ENCODE results near the gene F10. TPM values are rescaled to one million over a fixed set of nuclear protein-coding genes. Genes with fewer than 3 reads are reported as not detected.

The F10 gene
- total RNA-seq, 2 experiments from 2014 or later, result not detected

DNA sequence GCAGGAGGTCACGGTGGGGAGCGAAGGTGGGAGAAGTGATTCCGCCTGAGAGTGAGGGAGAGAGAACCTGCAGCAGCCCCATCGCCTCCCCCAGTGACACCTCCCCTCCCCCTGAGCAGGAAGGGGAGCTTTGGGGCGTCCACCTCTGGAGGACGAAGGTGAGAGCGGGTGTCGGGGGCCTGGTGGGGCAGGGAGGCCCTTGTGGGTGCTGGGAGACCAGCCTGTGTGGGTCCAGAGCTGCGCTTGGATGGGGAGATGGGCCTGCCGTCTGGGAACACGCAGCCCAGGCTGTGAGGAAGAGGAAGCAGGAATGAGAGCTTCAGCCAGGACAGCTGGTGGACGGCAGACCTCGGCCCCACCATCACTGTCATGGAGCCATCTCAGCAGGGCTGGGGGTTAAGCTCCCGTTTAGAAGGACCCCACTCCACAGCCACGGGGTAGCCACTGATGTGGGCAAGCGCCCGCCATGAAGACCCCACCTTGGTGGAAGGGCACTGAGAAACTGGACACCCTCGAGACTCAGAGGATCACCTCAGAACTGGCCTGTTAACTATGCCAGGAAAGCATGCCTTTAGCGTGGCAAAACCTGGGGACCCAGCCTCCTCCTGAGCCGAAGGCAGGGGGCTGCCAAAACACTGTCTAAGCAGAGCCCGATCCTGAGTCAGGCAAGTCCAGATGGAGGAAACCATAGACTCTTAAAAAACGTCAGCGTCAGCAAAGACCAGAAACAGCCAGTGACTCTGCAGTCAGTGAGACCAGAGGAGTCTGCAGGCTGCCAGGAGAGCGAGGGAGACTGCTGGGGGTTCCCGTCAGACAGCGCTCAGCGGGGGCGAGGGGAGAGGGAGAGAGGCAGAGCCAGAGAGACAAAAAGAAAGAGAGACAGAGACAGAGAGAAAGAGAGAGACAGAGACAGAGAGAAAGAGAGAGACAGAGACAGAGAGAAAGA lies 29.4 kb downstream of the F10 start:
- H3K4me1 Mint-ChIP-seq (ENCODE audit: low read depth), result peaks cover 17% of the 10 kb centered on the region
- DNase-seq, result peak; percentile 43
- CTCF ChIA-PET, result no interaction called here
- peaks cover 1% of the 10 kb centered on the region for H3K36me3 Mint-ChIP-seq (ENCODE audit: low read depth)
- peak overlapping the region; percentile 74 for H3K4me3 Mint-ChIP-seq
- H3K27ac Mint-ChIP-seq, result no peak overlapping the region
- H3K27me3 Mint-ChIP-seq (ENCODE audit: low read depth), result peaks cover 4% of the 10 kb centered on the region
- peaks cover 9% of the 10 kb centered on the region for H3K9me3 Mint-ChIP-seq
- intact Hi-C loops (cut with micrococcal nuclease), result loop anchor here (1.0 to 5.0 kb wide), 4 partner anchors 40 to 339 kb away; partner anchors contain the start of genes DCUN1D2, LAMP1 and PCID2

DNA sequence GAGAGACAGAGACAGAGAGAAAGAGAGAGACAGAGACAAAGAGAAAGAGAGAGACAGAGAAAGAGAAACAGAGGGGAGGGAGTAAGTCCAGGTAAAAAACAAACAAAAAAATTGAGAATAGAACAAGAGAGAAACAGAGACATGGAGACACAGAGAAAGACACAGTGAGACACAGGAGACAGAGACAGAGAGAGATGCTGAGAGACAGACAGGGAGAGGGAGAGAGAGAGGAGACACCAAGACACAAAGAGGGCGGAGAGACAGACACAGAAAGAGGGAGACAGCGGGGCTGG lies 30.0 kb downstream of the F10 start:
- Mint-ChIP-seq H3K36me3 (ENCODE audit: low read depth) (peaks cover 1% of the 10 kb centered on the region), H3K4me1 (ENCODE audit: low read depth) (peaks cover 17% of the 10 kb centered on the region), H3K4me3 (peak overlapping the region; percentile 74), H3K9me3 (peaks cover 9% of the 10 kb centered on the region), H3K27ac (no peak overlapping the region), H3K27me3 (ENCODE audit: low read depth) (peaks cover 4% of the 10 kb centered on the region)
- intact Hi-C loops (cut with micrococcal nuclease), result loop anchor here (1.0 to 5.0 kb wide), 4 partner anchors 40 to 338 kb away; partner anchors contain the start of genes DCUN1D2, LAMP1 and PCID2
- CTCF ChIA-PET, result no interaction called here
- DNase-seq, result no peak

DNA sequence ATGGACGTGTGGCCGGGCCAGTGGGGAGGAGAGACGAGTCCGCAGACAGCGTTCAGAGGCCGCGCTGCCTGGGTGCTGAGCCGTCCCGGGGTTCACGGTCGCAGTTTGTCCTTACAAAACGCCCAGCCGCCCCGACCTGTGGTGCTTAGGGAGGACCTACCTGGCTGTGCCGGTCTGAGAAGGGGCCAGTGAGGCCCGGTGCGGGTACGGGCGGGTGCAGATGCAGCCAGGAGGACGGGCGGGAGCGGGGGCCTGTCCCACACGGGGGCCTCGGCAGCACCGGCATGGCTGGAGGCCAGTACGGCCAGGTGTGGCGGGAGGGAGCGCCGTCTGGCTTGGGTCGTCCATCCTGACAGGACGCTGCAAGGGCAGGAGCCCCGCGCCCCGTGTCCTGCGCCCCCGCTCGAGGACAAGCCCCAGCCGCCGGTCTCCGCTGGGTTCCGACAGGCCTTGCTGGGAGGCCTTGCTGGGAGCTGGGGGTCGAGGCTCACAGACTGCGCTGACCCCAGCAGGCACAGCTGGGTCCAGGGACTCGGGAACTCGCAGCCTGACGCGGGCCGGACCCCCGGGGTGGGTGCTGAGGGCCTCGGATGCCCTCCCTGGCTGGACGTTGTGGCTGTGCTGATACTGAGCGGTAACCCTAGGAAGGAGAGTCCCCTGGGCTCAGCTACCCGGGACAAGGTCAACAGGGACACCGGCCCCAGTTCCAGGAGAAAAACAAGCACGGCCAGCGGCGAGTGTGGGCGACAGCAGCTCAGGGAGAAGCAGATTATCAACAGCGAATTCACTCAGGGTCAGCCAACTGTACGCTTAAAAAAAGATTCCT lies 30.6 kb downstream of the F10 start:
- CTCF ChIA-PET, result no interaction called here
- H3K27me3 Mint-ChIP-seq (ENCODE audit: low read depth), result peaks cover 4% of the 10 kb centered on the region
- peaks cover 1% of the 10 kb centered on the region for H3K36me3 Mint-ChIP-seq (ENCODE audit: low read depth)

DNA sequence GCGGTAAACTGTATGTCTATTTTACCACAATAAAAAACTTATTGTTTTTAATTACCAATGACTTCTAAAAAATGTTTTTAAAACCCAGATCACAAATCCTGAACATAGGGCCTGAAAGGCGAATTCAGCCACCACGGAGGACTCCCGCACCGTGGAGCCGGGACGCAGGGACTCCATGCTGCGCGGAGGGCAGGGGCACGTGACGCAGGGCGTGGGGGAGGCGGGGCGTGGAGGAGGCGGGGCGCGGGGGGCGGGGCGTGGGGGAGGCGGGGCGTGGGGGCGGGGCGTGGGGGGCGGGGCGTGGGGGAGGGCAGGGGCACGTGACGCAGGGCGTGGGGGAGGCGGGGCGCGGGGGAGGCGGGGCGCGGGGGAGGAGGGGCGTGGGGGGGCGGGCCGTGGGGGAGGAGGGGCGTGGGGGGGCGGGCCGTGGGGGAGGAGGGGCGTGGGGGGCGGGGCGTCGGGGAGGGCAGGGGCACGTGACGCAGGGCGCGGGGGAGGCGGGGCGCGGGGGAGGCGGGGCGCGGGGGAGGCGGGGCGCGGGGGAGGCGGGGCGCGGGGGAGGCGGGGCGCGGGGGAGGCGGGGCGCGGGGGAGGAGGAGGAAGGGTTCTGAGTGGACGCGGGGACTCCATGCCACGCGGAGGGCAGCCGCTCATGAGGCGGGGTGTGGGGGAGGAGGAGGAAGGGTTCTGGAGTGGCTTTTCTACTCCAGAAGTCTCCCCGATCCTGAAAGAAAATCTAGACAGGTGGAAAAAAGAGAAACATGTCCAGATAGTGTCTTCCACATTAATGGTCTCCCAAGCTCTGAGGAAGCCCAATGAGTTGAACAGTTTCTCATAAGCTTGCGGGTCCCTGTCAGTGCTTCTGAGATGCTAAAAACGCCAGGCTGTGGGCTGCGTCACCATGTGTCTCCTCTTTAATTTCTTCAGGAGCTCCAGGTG lies 31.5 kb downstream of the F10 start:
- Mint-ChIP-seq H3K27ac (peak overlapping the region; percentile 10), H3K4me1 (ENCODE audit: low read depth) (peaks cover 17% of the 10 kb centered on the region), H3K4me3 (peak overlapping the region; percentile 71), H3K36me3 (ENCODE audit: low read depth) (peaks cover 1% of the 10 kb centered on the region), H3K27me3 (ENCODE audit: low read depth) (peaks cover 4% of the 10 kb centered on the region), H3K9me3 (peaks cover 9% of the 10 kb centered on the region)
- CTCF ChIA-PET, result interaction anchor here (1.0 kb wide), 1 partner anchor 339 kb away, joined by 3 read pairs; no protein-coding TSS in a partner anchor
- intact Hi-C loops (cut with micrococcal nuclease), result loop anchor here (2.0 to 5.0 kb wide), 3 partner anchors 42 to 337 kb away; partner anchors contain the start of genes DCUN1D2 and LAMP1
- DNase-seq, result peak; percentile 68

More for the DNA sequence above, 30.6 kb downstream of the F10 start:
- peak; percentile 20 for DNase-seq
- intact Hi-C loops (cut with micrococcal nuclease), result loop anchor here (1.0 to 5.0 kb wide), 4 partner anchors 41 to 338 kb away; partner anchors contain the start of genes DCUN1D2, LAMP1 and PCID2
- Mint-ChIP-seq H3K9me3 (peaks cover 9% of the 10 kb centered on the region), H3K27ac (peak overlapping the region; percentile 10), H3K4me1 (ENCODE audit: low read depth) (peaks cover 17% of the 10 kb centered on the region), H3K4me3 (peak overlapping the region; percentile 74)

DNA sequence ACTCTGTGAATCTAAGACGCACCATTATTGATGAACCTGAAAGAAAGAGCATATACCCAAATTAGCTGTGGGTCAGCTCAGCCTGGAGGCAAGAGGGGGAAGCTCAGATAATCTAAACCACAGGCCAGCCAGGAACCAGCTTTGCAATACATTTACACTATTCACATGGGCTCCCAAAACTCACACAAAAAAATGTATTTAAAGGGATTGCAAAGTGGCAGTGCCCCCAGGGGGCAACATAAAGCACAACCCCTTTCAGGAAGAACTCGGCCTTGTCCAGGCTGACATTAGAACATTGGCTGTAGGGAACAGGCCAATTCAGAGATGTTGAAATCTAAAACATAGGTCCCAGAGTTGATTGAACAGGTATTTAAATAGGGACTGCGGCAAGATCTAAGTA lies 32.6 kb downstream of the F10 start:
- Mint-ChIP-seq H3K4me3 (no peak overlapping the region), H3K4me1 (ENCODE audit: low read depth) (peaks cover 17% of the 10 kb centered on the region), H3K36me3 (ENCODE audit: low read depth) (peaks cover 1% of the 10 kb centered on the region), H3K27me3 (ENCODE audit: low read depth) (peaks cover 4% of the 10 kb centered on the region), H3K9me3 (peaks cover 9% of the 10 kb centered on the region), H3K27ac (no peak overlapping the region)
- intact Hi-C loops (cut with micrococcal nuclease), result no loop called here
- CTCF ChIA-PET, result interaction anchor here (1.0 kb wide), 1 partner anchor 338 kb away, joined by 3 read pairs; no protein-coding TSS in a partner anchor
- no peak for DNase-seq

DNA sequence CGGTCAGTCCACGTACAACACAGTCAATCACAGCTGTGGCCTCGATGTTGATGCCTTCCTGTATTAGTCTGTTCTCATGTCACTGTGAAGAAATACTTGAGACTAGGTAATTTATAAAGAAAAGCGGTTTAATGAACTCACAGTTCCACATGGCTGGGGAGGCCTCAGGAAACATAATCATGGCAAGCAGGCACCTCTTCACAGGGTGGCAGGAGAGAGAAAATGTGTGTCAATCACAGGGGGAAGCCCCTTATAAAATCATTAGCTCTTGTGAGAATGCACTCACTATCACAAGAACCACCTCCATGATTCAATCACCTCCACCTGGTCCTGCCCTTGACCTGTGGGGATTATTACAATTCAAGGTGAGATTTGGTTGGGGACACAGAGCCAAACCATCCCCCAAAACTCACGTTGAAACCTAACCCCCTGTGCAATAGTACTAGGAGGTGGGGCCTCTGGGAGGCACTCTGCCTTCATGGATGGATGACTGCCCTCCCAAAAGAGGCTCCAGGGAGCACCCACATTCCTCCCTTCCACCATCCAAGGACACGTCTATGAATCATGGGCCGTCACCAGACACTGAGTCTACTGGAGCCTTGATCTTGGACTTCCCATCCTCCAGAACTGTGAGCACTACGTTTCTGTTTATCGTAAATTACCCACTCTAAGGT lies 33.5 kb downstream of the F10 start:
- Mint-ChIP-seq H3K9me3 (peaks cover 9% of the 10 kb centered on the region), H3K36me3 (ENCODE audit: low read depth) (peaks cover 1% of the 10 kb centered on the region), H3K4me1 (ENCODE audit: low read depth) (peaks cover 19% of the 10 kb centered on the region), H3K27ac (no peak overlapping the region), H3K27me3 (ENCODE audit: low read depth) (peaks cover 4% of the 10 kb centered on the region), H3K4me3 (no peak overlapping the region)
- CTCF ChIA-PET, result interaction anchor here (0.7 kb wide), 1 partner anchor 283 kb away, joined by 3 read pairs; no protein-coding TSS in a partner anchor
- DNase-seq, result no peak
- intact Hi-C loops (cut with micrococcal nuclease), result no loop called here

DNA sequence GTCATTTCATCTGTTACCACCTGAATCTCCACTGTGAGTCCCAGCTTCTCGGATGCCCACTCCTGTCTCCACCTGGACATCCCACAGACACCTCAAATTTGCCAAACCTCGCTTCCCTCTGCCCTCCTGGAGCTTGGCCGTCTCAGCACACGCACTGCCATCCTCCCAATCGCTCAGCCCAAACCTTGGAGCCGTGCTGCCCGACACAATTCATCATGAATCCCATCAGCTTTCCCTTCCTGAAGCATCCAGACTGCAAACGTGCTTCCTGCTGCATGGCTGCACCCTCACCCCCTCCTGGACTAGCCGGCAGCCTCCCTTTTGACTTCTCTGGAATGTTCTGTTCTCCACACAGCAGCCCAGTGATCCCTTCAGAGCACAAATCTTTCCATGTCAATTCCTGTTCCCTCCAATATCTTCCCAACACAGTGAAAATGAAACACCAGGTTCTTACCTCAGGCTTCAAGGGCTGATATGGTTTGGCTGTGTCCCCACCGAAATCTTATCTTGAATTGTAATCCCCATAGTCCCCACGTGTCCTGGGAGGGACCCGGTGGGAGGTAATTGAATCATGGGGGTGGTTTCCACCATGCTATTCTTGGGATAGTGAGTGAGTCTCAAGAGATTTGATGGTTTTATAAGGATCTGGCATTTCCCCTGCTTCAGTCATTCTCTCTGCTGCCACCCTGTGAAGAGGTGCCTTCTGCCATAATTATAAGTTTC lies 34.8 kb downstream of the F10 start:
- peaks cover 9% of the 10 kb centered on the region for H3K9me3 Mint-ChIP-seq
- H3K27ac Mint-ChIP-seq, result no peak overlapping the region
- peaks cover 1% of the 10 kb centered on the region for H3K36me3 Mint-ChIP-seq (ENCODE audit: low read depth)
- H3K27me3 Mint-ChIP-seq (ENCODE audit: low read depth), result peaks cover 4% of the 10 kb centered on the region
- intact Hi-C loops (cut with micrococcal nuclease), result no loop called here
- DNase-seq, result no peak
- CTCF ChIA-PET, result interaction anchor here (0.7 kb wide), 1 partner anchor 284 kb away, joined by 3 read pairs; no protein-coding TSS in a partner anchor
- no peak overlapping the region for H3K4me3 Mint-ChIP-seq
- peaks cover 18% of the 10 kb centered on the region for H3K4me1 Mint-ChIP-seq (ENCODE audit: low read depth)

DNA sequence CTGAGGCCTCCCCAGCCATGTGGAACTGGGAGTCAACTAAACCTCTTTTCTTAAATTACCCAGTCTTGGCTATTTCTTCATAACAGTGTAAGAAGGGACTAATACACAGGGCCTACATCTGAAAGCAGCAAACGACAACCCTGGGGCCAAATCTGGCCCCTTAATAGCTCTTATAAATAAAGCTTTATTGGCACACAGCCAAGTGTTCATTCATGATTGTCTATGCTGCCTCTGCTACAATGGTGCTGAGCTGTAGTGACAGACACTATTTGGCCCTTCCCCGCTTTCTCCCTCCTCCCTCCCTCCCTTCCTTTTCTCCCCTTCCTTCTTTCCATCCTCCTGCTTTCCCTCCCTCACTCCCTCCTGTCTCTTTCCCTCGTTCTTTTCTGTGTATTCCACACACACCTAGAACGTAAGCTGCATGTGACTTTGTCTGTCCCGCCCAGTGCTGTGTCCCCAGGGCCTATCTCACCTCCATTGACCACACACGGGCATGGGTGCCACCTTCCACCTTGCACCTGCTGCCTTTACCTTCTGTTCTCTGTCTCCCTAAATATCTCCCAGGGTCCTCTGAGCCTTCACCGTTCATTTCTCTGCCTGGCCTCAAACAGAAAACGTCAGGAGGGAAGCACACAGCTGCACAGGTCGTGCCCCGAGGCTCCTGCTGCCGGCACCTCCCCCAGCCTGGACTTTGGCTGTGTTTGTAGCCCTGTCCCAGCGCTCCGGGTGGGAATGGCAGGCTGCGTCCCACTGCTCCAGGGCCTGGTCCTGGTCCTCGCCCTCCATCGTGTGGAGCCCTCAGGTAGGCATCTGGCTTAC lies 35.5 kb downstream of the F10 start, which contains the start of gene PROZ:
Gene PROZ, plus strand, starts transcription at position 720 of the 819 bp plus-strand sequence. Its CDS starts 13 bp downstream, at position 733.
- Mint-ChIP-seq H3K27ac (no peak within 1 kb of the TSS), H3K9me3 (peaks cover 9% of the 10 kb centered on the region), H3K4me3 (no peak within 1 kb of the TSS), H3K4me1 (ENCODE audit: low read depth) (peaks cover 13% of the 10 kb centered on the region), H3K27me3 (ENCODE audit: low read depth) (no peaks in the 10 kb centered on the region), H3K36me3 (ENCODE audit: low read depth) (peaks cover 1% of the 10 kb centered on the region)
- intact Hi-C loops (cut with micrococcal nuclease), result no loop called here
- DNase-seq, result no peak
- CTCF ChIA-PET, result no interaction called here

DNA sequence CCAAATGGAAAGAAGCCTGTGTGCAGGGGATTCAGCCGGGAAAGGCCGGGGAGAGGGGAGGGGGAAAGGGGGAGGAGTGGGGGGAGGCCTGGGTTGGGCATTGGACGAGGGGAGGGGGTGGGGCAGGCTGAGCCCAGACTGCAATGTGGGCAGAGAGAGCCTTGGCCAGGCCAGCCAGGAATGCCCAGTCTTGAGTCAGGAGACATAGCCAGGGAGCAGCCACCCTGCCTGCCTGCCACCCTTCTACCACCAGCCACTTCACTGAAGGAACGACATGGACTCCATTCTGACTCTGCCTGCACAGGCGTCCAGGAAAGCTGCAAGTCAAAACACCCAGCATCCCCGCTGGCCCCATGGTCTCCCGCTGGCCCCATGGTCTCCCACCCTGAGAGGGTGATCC lies 36.3 kb downstream of the F10 start:
- Mint-ChIP-seq H3K4me3 (no peak overlapping the region), H3K27ac (no peak overlapping the region), H3K27me3 (ENCODE audit: low read depth) (no peaks in the 10 kb centered on the region), H3K4me1 (ENCODE audit: low read depth) (peaks cover 11% of the 10 kb centered on the region), H3K36me3 (ENCODE audit: low read depth) (peaks cover 1% of the 10 kb centered on the region), H3K9me3 (peaks cover 9% of the 10 kb centered on the region)
- no peak for DNase-seq
- CTCF ChIA-PET, result no interaction called here
- intact Hi-C loops (cut with micrococcal nuclease), result no loop called here

DNA sequence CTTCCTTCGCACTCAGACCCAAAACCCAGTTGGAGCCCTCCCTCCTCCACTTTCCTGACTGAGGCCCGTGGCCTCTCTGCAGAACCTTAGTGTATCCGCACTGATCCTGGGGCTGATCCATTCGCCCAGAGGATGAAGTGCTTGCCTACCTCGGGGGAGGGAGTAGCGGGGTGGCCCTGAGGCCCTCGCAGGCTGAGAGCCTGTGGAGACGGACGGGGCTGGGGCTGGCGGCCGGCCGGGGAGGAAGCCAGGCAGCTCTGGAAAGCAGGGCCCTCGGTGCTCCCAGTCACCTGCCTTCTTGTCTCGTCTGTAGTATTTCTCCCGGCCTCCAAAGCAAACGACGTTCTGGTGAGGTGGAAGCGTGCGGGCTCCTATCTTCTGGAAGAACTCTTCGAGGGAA lies 37.1 kb downstream of the F10 start:
- no peak for DNase-seq
- CTCF ChIA-PET, result no interaction called here
- H3K27ac Mint-ChIP-seq, result no peak overlapping the region
- peaks cover 9% of the 10 kb centered on the region for H3K9me3 Mint-ChIP-seq
- H3K4me3 Mint-ChIP-seq, result no peak overlapping the region
- intact Hi-C loops (cut with micrococcal nuclease), result no loop called here
- H3K27me3 Mint-ChIP-seq (ENCODE audit: low read depth), result no peaks in the 10 kb centered on the region
- peaks cover 1% of the 10 kb centered on the region for H3K36me3 Mint-ChIP-seq (ENCODE audit: low read depth)
- peaks cover 11% of the 10 kb centered on the region for H3K4me1 Mint-ChIP-seq (ENCODE audit: low read depth)
